ENCODE data around the gene STMN3.
"Not testable (repeated sequence)": the region's sequence is repeated elsewhere in the genome, so short reads cannot be mapped to it uniquely, and the experiment has no call there.

Gene STMN3

DNA sequence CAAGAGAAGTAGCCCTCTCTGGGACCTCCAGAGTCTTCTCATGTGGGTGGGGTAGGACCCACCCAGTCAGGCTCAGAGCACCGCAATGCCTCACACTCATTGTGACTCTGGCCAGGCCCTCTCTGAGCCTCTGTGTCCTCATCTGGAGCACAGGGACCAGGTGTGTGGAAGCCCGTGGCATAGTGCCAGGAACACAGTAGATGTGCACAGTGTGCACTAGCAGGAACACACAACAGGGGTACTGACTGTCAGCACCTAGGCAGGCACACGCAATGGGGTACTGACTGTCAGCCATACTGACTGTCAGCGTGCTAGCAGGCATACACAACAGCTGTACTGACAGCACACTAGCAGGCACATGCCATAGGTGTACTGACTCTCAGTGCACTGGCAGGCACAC is 2.0 kb upstream of the STMN3 start:
- H3K4me3 ChIP-seq (ENCODE audit: low read length), result no peak overlapping the region
- H3K36me3 ChIP-seq (ENCODE audit: control insufficient read depth, insufficient read depth, low read length), result no peaks in the 10 kb centered on the region
- H3K27ac ChIP-seq (ENCODE audit: low read depth, low read length), result no peak overlapping the region
- H3K9ac ChIP-seq (ENCODE audit: low read length), result no peak overlapping the region
- peaks cover 2% of the 10 kb centered on the region for H3K27me3 ChIP-seq (ENCODE audit: control insufficient read depth, insufficient read depth, low read length)
- peaks cover 18% of the 10 kb centered on the region for H3K4me1 ChIP-seq (ENCODE audit: control insufficient read depth, insufficient read depth, low read length)

DNA sequence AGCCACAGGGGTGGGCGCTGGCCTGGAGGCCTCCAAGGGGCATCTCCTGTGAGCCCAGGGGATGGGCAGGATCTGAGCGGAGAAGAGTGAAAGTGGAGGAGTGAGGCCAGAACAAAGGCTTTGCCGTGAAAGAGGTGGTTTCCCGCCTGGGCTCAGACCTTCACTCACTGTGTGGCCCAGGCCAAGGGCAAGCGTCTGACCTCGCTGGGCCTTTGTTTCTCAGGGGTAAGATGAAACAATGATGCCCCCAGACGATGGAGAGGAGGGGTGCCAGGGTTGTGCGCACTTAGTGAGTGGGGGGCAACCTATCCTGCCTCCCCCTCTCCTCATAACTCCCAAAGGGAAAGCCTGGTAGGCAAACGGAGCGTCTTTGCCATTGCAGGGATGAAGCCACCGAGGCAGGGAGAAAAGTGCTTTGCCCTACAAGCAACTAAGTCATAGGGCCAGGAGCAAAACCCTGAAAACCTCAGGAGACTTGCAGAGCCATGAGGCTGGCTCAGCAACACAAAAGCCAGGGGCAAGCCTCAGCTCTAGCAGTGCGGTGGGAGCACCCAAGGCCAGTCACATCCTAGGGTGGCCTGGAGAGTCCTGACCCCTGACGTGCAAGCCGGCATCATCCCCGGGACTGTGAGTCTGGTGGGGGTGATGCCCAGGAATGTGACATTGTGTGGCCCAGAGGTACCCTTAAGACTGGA is 897 bp upstream of the STMN3 start:
- no peak overlapping the region for H3K9ac ChIP-seq (ENCODE audit: low read length)
- H3K27ac ChIP-seq (ENCODE audit: low read depth, low read length), result peak overlapping the region; percentile 79
- H3K36me3 ChIP-seq (ENCODE audit: control insufficient read depth, insufficient read depth, low read length), result no peaks in the 10 kb centered on the region
- peak overlapping the region; percentile 55 for H3K4me3 ChIP-seq (ENCODE audit: low read length)
- peaks cover 14% of the 10 kb centered on the region for H3K4me1 ChIP-seq (ENCODE audit: control insufficient read depth, insufficient read depth, low read length)
- peaks cover 2% of the 10 kb centered on the region for H3K27me3 ChIP-seq (ENCODE audit: control insufficient read depth, insufficient read depth, low read length)

DNA sequence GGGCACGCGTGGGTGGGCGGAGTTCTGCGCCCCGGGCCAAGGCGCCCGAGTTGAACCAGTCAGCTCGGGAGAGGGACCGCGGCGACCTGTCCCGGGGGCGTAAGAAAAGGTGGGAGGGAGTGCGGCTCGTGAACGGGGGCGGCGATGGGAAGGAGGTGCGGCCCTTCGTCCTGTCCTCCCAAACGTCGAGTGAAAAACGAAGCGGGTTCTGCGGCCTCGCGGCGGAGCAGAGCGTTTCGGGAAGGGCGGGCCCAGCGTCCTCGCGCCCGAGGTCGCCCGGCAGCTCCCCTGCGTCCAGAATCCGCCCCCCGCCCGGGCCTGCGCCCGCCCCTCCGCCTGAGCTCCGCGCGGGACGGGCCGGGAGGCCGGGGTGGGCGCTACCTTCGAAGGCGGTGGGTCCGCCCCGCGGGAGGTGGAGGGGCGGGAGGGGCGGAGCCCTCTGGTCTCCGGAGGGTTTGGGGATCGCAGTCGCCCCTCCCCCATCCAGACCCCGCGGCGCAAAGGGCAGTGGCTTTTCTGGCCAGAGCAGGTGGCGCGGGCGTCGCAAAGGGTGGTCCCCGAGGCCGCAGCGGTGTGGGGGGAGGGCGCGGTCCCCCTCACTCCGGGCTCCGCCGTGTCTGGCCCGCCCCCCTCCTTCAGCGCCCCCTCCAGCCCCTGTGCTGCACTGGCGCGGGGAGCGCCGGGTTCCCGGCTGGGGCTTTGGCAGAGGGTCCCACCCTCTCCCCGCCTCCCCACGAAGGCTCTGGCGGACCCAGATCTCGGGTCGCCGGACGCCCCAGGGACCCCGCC is 838 bp downstream of the STMN3 start:
- no peaks in the 10 kb centered on the region for H3K36me3 ChIP-seq (ENCODE audit: control insufficient read depth, insufficient read depth, low read length)
- peaks cover 2% of the 10 kb centered on the region for H3K27me3 ChIP-seq (ENCODE audit: control insufficient read depth, insufficient read depth, low read length)
- H3K4me3 ChIP-seq (ENCODE audit: low read length), result peak overlapping the region; percentile 68
- peaks cover 9% of the 10 kb centered on the region for H3K4me1 ChIP-seq (ENCODE audit: control insufficient read depth, insufficient read depth, low read length)
- no peak overlapping the region for H3K9ac ChIP-seq (ENCODE audit: low read length)
- H3K27ac ChIP-seq (ENCODE audit: low read depth, low read length), result no peak overlapping the region

DNA sequence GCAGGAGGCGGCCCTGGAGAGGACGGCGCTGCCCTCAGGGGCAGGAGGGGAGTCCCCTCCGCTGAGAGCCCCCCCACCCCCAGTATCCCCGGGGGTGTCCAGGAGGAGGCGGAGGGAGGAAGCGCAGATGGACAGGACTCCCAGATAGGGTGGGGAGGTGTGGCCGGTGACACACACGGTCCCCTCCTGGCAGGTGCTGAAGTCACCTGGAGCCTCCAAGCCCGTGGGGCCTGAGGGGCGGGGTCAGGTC is 1.4 kb downstream of the STMN3 start:
- no peak overlapping the region for H3K9ac ChIP-seq (ENCODE audit: low read length)
- H3K4me3 ChIP-seq (ENCODE audit: low read length), result peak overlapping the region; percentile 68
- H3K36me3 ChIP-seq (ENCODE audit: control insufficient read depth, insufficient read depth, low read length), result no peaks in the 10 kb centered on the region
- peaks cover 2% of the 10 kb centered on the region for H3K27me3 ChIP-seq (ENCODE audit: control insufficient read depth, insufficient read depth, low read length)
- peaks cover 4% of the 10 kb centered on the region for H3K4me1 ChIP-seq (ENCODE audit: control insufficient read depth, insufficient read depth, low read length)
- H3K27ac ChIP-seq (ENCODE audit: low read depth, low read length), result no peak overlapping the region

DNA sequence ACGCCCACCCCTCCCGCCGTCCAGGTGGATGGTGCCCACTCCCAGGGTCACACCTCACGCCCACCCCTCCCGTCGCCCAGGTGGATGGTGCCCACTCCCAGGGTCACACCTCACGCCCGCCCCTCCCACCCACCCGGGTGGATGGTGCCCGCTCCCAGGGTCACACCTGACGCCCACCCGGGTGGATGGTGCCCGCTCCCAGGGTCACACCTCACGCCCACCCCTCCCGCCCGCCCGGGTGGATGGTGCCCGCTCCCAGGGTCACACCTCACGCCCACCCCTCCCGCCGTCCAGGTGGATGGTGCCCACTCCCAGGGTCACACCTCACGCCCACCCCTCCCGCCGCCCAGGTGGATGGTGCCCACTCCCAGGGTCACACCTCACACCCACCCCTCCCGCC is 2.7 kb downstream of the STMN3 start:
- H3K4me1 ChIP-seq (ENCODE audit: control insufficient read depth, insufficient read depth, low read length); H3K27ac ChIP-seq (ENCODE audit: low read depth, low read length); H3K36me3 ChIP-seq (ENCODE audit: control insufficient read depth, insufficient read depth, low read length); H3K27me3 ChIP-seq (ENCODE audit: control insufficient read depth, insufficient read depth, low read length); H3K9ac ChIP-seq (ENCODE audit: low read length); H3K4me3 ChIP-seq (ENCODE audit: low read length): not testable (repeated sequence)

DNA sequence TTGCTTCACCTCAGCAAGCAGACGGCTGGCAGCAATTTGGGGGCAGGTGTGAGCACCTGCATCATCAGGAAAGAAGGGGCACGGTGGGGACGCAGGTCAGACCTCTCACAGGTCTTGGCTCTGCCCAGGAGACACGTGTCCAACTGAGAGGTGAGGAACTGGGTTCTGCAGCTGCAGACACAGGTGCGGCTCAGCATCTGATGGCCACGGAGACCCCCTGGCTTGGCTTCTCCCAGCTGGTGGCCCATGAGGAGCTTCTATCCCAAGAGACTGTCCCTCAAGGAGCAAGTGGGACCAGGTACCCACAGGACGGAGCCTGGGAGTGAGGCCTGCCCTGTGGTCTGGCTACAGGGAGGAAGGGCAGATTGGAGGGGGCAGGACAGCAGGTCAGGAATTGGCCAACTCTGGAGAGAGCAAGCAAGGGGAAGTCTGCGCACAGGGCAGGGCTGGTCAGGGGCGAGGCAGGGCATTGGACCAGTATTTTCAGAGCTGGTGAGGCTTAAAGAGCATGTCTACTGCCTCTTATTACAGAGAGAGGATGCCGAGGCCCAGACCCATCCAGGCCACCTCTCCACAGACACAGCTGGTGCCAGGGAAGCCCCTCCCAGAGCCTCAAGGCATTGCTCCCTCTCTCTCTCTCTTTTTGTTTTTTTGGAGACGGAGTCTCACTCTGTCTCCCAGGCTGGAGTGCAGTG is 4.2 kb downstream of the STMN3 start:
- no peak overlapping the region for H3K27ac ChIP-seq (ENCODE audit: low read depth, low read length)
- H3K36me3 ChIP-seq (ENCODE audit: control insufficient read depth, insufficient read depth, low read length), result no peaks in the 10 kb centered on the region
- peaks cover under 1% of the 10 kb centered on the region for H3K4me1 ChIP-seq (ENCODE audit: control insufficient read depth, insufficient read depth, low read length)

DNA sequence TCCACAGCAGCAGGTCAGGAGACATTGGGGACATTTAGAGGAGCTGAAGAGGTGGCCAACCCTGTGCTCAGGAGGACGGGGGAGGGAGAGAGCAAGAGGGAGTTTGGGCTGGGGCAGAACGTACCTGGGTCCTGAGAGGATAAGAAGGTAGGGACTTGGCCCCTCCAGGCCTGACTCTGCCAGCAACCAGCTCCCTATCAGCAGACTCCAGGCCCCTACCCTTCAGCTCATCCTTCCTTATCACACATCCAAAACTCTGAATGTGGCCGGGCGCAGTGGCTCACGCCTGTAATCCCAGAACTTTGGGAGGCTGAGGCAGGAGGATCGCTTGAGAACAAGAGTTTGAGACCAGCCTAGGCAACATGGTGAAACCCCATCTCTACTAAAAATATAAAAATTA is 5.0 kb downstream of the STMN3 start:
- Histone ChIP-seq H3K4me3 (ENCODE audit: low read length) (no peak overlapping the region), H3K4me1 (ENCODE audit: control insufficient read depth, insufficient read depth, low read length) (no peaks in the 10 kb centered on the region), H3K27me3 (ENCODE audit: control insufficient read depth, insufficient read depth, low read length) (no peaks in the 10 kb centered on the region), H3K27ac (ENCODE audit: low read depth, low read length) (no peak overlapping the region), H3K36me3 (ENCODE audit: control insufficient read depth, insufficient read depth, low read length) (no peaks in the 10 kb centered on the region), H3K9ac (ENCODE audit: low read length) (no peak overlapping the region)

More for the DNA sequence above, 4.2 kb downstream of the STMN3 start:
- no peak overlapping the region for H3K4me3 ChIP-seq (ENCODE audit: low read length)
- no peak overlapping the region for H3K9ac ChIP-seq (ENCODE audit: low read length)
- H3K27me3 ChIP-seq (ENCODE audit: control insufficient read depth, insufficient read depth, low read length), result no peaks in the 10 kb centered on the region

DNA sequence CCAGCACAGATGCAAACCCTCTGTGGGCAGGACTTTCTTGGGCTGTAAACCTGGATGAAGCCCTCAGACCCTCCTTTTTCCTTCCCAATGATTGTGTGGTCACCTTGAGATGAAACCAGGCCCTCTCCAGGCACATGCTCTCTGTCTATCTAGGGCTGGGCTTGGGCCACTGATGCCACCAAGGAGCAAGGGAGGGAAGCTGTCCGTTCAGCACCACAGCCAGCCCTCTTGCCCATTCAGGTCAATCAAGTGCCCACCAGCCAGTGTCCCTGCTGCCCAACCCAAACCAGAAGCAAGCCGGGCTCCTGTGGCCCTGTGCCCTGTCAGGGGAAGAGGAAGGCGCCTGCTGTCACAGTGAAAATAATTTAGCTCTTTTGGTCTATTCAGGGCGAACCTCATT is 8.0 kb downstream of the STMN3 start:
- no peaks in the 10 kb centered on the region for H3K27me3 ChIP-seq (ENCODE audit: control insufficient read depth, insufficient read depth, low read length)
- no peak overlapping the region for H3K27ac ChIP-seq (ENCODE audit: low read depth, low read length)
- H3K36me3 ChIP-seq (ENCODE audit: control insufficient read depth, insufficient read depth, low read length), result no peaks in the 10 kb centered on the region
- H3K4me1 ChIP-seq (ENCODE audit: control insufficient read depth, insufficient read depth, low read length), result no peaks in the 10 kb centered on the region
- H3K9ac ChIP-seq (ENCODE audit: low read length), result no peak overlapping the region
- no peak overlapping the region for H3K4me3 ChIP-seq (ENCODE audit: low read length)

DNA sequence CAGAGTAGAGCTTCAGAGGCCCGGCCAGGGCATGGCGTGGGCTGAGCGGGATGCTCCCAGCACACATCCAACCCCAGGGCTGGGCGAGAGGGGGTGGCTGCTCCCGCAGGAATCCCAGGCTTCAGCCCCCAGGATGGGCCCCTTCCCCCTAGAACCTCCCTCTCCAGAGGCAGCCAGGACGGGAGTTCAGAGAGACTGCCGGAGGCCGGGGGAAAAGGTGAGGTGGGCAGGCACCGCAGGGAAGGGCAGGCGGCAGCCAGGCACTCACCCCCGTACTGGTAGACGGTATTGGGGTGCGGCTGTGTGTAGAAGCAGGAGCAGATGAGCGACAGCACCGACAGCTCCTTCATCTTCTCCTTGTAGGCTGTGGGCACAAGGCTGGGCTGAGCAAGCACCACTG is 9.3 kb downstream of the STMN3 start:
- Histone ChIP-seq H3K36me3 (ENCODE audit: control insufficient read depth, insufficient read depth, low read length) (no peaks in the 10 kb centered on the region), H3K27me3 (ENCODE audit: control insufficient read depth, insufficient read depth, low read length) (no peaks in the 10 kb centered on the region), H3K4me3 (ENCODE audit: low read length) (no peak overlapping the region), H3K9ac (ENCODE audit: low read length) (no peak overlapping the region), H3K4me1 (ENCODE audit: control insufficient read depth, insufficient read depth, low read length) (no peaks in the 10 kb centered on the region), H3K27ac (ENCODE audit: low read depth, low read length) (no peak overlapping the region)

DNA sequence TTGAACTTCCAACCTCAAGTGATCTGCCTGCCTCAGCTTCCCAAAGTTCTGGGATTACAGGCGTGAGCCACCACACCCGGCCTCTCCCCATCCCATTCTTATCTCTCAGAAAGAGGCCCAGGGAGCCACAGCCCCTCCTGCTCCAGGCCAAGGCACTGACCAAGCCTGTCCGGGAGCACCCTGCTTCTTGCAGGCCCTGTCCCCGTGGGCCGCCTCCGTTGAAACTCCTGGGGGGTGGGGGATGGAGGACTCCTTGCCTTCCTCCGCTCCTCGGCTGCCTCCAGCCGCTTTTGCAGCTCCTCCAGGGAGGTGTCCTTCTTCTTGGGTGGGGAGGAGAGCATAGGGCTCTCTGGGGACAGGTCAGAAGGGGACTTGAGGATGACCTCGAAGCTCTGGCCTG is 9.7 kb downstream of the STMN3 start:
- no peaks in the 10 kb centered on the region for H3K36me3 ChIP-seq (ENCODE audit: control insufficient read depth, insufficient read depth, low read length)

DNA sequence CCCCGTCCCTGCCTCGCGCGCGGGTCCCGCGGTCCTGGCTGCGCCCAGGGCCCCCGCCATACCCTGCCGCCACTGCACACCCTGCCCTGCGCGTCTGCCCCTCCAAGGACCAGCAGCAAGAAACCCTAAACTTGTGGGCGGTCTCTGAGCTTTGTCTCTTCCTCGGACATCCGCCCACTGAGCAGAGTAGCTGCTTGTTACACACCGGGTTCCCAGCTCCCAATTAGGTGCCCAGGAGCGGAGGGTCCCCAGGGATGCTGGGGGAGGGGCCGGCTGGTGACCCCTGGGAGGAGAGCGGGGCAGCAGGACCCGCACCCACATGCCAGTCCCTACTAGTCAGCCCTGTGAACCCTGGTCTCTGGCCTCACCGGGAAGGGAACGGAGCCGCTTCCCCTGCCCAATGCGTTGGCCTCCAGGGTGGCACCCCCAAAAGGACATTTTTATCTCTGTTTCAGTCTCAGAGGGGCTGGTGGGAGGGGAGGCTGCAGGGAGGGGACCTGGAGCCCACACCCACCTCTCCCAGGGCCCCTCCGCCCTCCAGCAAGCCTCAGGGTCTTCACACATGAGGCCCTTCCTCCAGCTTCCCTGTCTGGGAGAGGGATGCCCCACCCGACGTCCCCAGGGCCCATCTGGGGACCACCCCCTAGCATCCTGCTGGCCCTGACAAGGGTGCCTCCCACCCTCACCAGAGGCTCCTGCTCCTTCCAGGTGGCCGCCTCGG is 10.5 kb downstream of the STMN3 start:
- H3K27ac ChIP-seq (ENCODE audit: low read depth, low read length), result no peak overlapping the region
- peak overlapping the region; percentile 57 for H3K4me3 ChIP-seq (ENCODE audit: low read length)
- H3K36me3 ChIP-seq (ENCODE audit: control insufficient read depth, insufficient read depth, low read length), result no peaks in the 10 kb centered on the region
- no peaks in the 10 kb centered on the region for H3K27me3 ChIP-seq (ENCODE audit: control insufficient read depth, insufficient read depth, low read length)
- no peak overlapping the region for H3K9ac ChIP-seq (ENCODE audit: low read length)
- H3K4me1 ChIP-seq (ENCODE audit: control insufficient read depth, insufficient read depth, low read length), result no peaks in the 10 kb centered on the region

More for the DNA sequence above, 9.7 kb downstream of the STMN3 start:
- H3K27me3 ChIP-seq (ENCODE audit: control insufficient read depth, insufficient read depth, low read length), result no peaks in the 10 kb centered on the region
- H3K9ac ChIP-seq (ENCODE audit: low read length), result no peak overlapping the region
- no peaks in the 10 kb centered on the region for H3K4me1 ChIP-seq (ENCODE audit: control insufficient read depth, insufficient read depth, low read length)
- H3K27ac ChIP-seq (ENCODE audit: low read depth, low read length), result no peak overlapping the region
- H3K4me3 ChIP-seq (ENCODE audit: low read length), result no peak overlapping the region

DNA sequence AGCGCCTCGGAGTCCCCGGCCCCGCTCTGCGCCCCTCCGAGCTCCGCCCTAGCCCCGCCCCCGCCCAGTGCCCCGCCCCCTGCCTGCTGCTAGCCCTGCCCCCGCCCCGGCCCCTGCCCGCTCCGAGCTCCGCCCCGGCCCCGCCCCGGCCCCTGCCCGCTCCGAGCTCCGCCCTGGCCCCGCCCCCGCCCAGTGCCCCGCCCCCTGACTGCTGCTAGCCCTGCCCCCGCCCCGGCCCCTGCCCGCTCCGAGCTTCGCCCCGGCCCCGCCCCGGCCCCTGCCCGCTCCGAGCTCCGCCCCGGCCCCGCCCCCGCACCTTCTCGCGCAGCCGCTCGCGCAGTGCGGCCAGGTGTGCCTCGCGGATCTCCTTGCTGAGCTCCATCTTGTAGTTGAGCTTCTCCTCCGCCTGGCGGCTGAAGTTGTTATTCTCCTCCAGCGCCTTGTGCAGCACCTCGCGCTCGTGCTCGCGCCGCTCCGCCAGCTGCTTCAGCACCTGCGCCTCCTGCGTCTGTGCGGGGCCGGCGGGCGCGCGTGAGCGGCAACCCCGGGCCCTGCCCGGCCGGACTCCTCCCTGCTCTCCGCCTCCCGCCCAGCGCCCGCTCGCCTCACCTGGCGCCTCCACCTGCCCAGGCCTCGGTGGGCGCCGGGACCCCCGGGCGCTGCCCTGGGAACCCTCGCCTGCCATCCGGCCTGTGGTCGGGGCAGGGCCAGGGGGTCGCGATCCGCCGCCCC is 11.3 kb downstream of the STMN3 start:
- Histone ChIP-seq H3K27ac (ENCODE audit: low read depth, low read length) (peak overlapping the region; percentile 55), H3K4me3 (ENCODE audit: low read length) (peak overlapping the region; percentile 71)

More for the DNA sequence above, 11.3 kb downstream of the STMN3 start:
- Histone ChIP-seq H3K9ac (ENCODE audit: low read length) (no peak overlapping the region), H3K27me3 (ENCODE audit: control insufficient read depth, insufficient read depth, low read length) (no peaks in the 10 kb centered on the region), H3K4me1 (ENCODE audit: control insufficient read depth, insufficient read depth, low read length) (no peaks in the 10 kb centered on the region), H3K36me3 (ENCODE audit: control insufficient read depth, insufficient read depth, low read length) (no peaks in the 10 kb centered on the region)
